H9 (cell line): ENCODE measurements around the gene PPFIA4. TPM values are rescaled to one million over a fixed set of nuclear protein-coding genes. Genes with fewer than 3 reads are reported as not detected.

Experiments
- DNase-seq: peaks from one replicate; pipeline ENCODE4 v3.0.0-alpha.2; 2017
- H2AFZ ChIP-seq: one replicate; pipeline ENCODE4 v1.6.1; 2013; ENCODE audit warnings: mild to moderate bottlenecking, low read length, control low read depth, moderate library complexity
- H2AK5ac ChIP-seq: 2 replicates; pipeline ENCODE4 v1.6.1; 2013; ENCODE audit warnings: low read length, control low read depth, mixed read lengths; ENCODE audit not compliant: insufficient read length
- H2BK120ac ChIP-seq: one replicate; pipeline ENCODE4 v1.6.1; 2013; ENCODE audit warnings: low read depth, mild to moderate bottlenecking, low read length, control low read depth, inconsistent platforms; ENCODE audit not compliant: poor library complexity, severe bottlenecking
- H2BK12ac ChIP-seq: 2 replicates; pipeline ENCODE4 v1.6.1; 2013; ENCODE audit warnings: low read length, control low read depth, mixed read lengths, low read depth; ENCODE audit not compliant: insufficient read length
- H2BK15ac ChIP-seq: 2 replicates; pipeline ENCODE4 v1.6.1; 2013; ENCODE audit warnings: low read depth, low read length, control low read depth
- H2BK20ac ChIP-seq: one replicate; pipeline ENCODE4 v1.6.1; 2013; ENCODE audit warnings: low read depth, mild to moderate bottlenecking, low read length, control low read depth, inconsistent platforms; ENCODE audit not compliant: poor library complexity, severe bottlenecking
- H2BK5ac ChIP-seq: 2 replicates; pipeline ENCODE4 v1.6.1; 2013; ENCODE audit warnings: low read length, control low read depth, mixed read lengths; ENCODE audit not compliant: insufficient read length
- H3K14ac ChIP-seq: 2 replicates; pipeline ENCODE4 v1.6.1; 2013; ENCODE audit warnings: low read length, control low read depth; ENCODE audit not compliant: insufficient read depth
- H3K18ac ChIP-seq: 2 replicates; pipeline ENCODE4 v1.6.1; 2013; ENCODE audit warnings: low read depth, mild to moderate bottlenecking, mixed read lengths, low read length, control low read depth; ENCODE audit not compliant: insufficient read length
- H3K23ac ChIP-seq: 2 replicates; pipeline ENCODE4 v1.6.1; 2013; ENCODE audit warnings: low read length, control low read depth, mixed read lengths, low read depth; ENCODE audit not compliant: insufficient read length
- H3K23me2 ChIP-seq: 2 replicates; pipeline ENCODE4 v1.6.1; 2013; ENCODE audit warnings: low read depth, mild to moderate bottlenecking, mixed read lengths, low read length, control low read depth; ENCODE audit not compliant: insufficient read length, poor library complexity, severe bottlenecking
- H3K27ac ChIP-seq: 2 replicates; pipeline ENCODE4 v1.5.1; 2013; ENCODE audit warnings: low read length, control low read depth, mixed read lengths, low read depth; ENCODE audit not compliant: insufficient read length
- H3K27me3 ChIP-seq: 2 replicates; pipeline ENCODE4 v1.6.1; 2013; ENCODE audit warnings: low read length, control low read depth, inconsistent platforms; ENCODE audit not compliant: insufficient read depth
- H3K4ac ChIP-seq: 2 replicates; pipeline ENCODE4 v1.6.1; 2013; ENCODE audit warnings: low read depth, mild to moderate bottlenecking, control low read depth, inconsistent platforms, low read length, moderate library complexity
- H3K4me1 ChIP-seq: 2 replicates; pipeline ENCODE4 v1.6.1; 2013; ENCODE audit warnings: low read length, control low read depth, inconsistent platforms; ENCODE audit not compliant: insufficient read depth
- H3K4me2 ChIP-seq: 2 replicates; pipeline ENCODE4 v1.6.1; 2013; ENCODE audit warnings: low read length, control low read depth, mixed read lengths; ENCODE audit not compliant: insufficient read length, insufficient read depth
- H3K56ac ChIP-seq: 2 replicates; pipeline ENCODE4 v1.6.1; 2013; ENCODE audit warnings: low read depth, mild to moderate bottlenecking, mixed read lengths, low read length, control low read depth; ENCODE audit not compliant: insufficient read length
- H3K79me1 ChIP-seq: 2 replicates; pipeline ENCODE4 v1.6.1; 2013; ENCODE audit warnings: low read depth, mild to moderate bottlenecking, moderate library complexity, low read length, control low read depth, inconsistent platforms; ENCODE audit not compliant: insufficient read depth, poor library complexity, severe bottlenecking
- H3K79me2 ChIP-seq: 2 replicates; pipeline ENCODE4 v1.6.1; 2013; ENCODE audit warnings: low read length, control low read depth, inconsistent platforms; ENCODE audit not compliant: insufficient read depth
- H3K9ac ChIP-seq: 2 replicates; pipeline ENCODE4 v1.6.1; 2013; ENCODE audit warnings: low read length, control low read depth, mixed read lengths; ENCODE audit not compliant: insufficient read length; ENCODE audit errors: extremely low read depth
- H3K9me3 ChIP-seq: one replicate; pipeline ENCODE4 v1.6.1; 2013; ENCODE audit warnings: low read depth, low read length, inconsistent platforms; ENCODE audit not compliant: control insufficient read depth
- H3T11ph ChIP-seq: one replicate; pipeline ENCODE4 v1.6.1; 2013; ENCODE audit warnings: mild to moderate bottlenecking, low read length, control low read depth, inconsistent platforms
- H4K20me1 ChIP-seq: one replicate; pipeline ENCODE4 v1.6.1; 2013; ENCODE audit not compliant: control insufficient read depth, insufficient read length, insufficient read depth
- H4K5ac ChIP-seq: 2 replicates; pipeline ENCODE4 v1.6.1; 2013; ENCODE audit warnings: low read depth, mild to moderate bottlenecking, mixed read lengths, low read length, control low read depth; ENCODE audit not compliant: insufficient read length
- H4K8ac ChIP-seq: replicated peaks from 2 replicates; pipeline ENCODE4 v1.6.1; 2013; ENCODE audit warnings: low read length, control low read depth, mixed read lengths, low read depth; ENCODE audit not compliant: insufficient read length
- H4K91ac ChIP-seq: 2 replicates; pipeline ENCODE4 v1.6.1; 2013; ENCODE audit warnings: low read depth, mild to moderate bottlenecking, moderate library complexity, mixed read lengths, low read length, control low read depth; ENCODE audit not compliant: insufficient read length
- H3K27ac Mint-ChIP-seq, 3 experiments: 2 replicates in 2 of 3; 3 replicates in 1 of 3; pipeline ENCODE4 v1.8.0; 2020 to 2021; ENCODE audit warnings: mixed read lengths in 3 of 3, mild to moderate bottlenecking in 1 of 3, moderate library complexity in 1 of 3
- H3K27me3 Mint-ChIP-seq: 2 replicates; pipeline ENCODE4 v1.8.0; 2021; ENCODE audit warnings: low read depth, mild to moderate bottlenecking, moderate library complexity, mixed read lengths
- H3K36me3 Mint-ChIP-seq, 3 experiments: 2 replicates in 2 of 3; 3 replicates in 1 of 3; pipeline ENCODE4 v1.8.0; 2020 to 2021; ENCODE audit warnings: low read depth in 3 of 3, mixed read lengths in 3 of 3; ENCODE audit not compliant: insufficient read depth in 1 of 3
- H3K4me1 Mint-ChIP-seq, 2 experiments: 2 replicates each; pipeline ENCODE4 v1.8.0; 2020; ENCODE audit warnings: mixed read lengths in 2 of 2
- H3K4me3 Mint-ChIP-seq, 2 experiments: 2 replicates in 1 of 2; 3 replicates in 1 of 2; pipeline ENCODE4 v1.8.0; 2020 to 2021; ENCODE audit warnings: mild to moderate bottlenecking in 2 of 2, mixed read lengths in 2 of 2, moderate library complexity in 1 of 2
- H3K9me3 Mint-ChIP-seq, 2 experiments: 2 replicates in 1 of 2; 3 replicates in 1 of 2; pipeline ENCODE4 v1.8.0; 2020; ENCODE audit warnings: mild to moderate bottlenecking in 2 of 2, mixed read lengths in 2 of 2, moderate library complexity in 1 of 2
- WGBS: extraction: QIAGEN DNeasy Blood & Tissue Kit; methylation state at CpG from one replicate; pipeline ENCODE4 v1.1.7; 2013; ENCODE audit warnings: missing lambda C conversion rate, low lambda C conversion rate, mixed read lengths; ENCODE audit not compliant: insufficient read length; ENCODE audit errors: extremely low coverage; 5-methylcytosine and 5-hydroxymethylcytosine counted together
- long read RNA-seq: library from polyadenylated mRNA; unstranded; transcript quantifications from one replicate; pipeline ENCODE4 v2.0.0, GENCODE V29; 2020
- total RNA-seq: library from RNA; stranded (reverse); gene quantifications from 2 replicates; pipeline ENCODE4 v1.2.1, GENCODE V29; 2021
- TF ChIP-seq, protein P1 (sequence below): fragments of 200-600 bp; sonication (generic); conservative IDR thresholded peaks from 3 replicates; pipeline ENCODE4 v1.8.0; 2021; ENCODE audit warnings: antibody characterized with exemption, mild to moderate bottlenecking

Gene PPFIA4
- 2.8 and 3.9 TPM in 2 replicates for total RNA-seq
- long read RNA-seq, partial matches to known transcripts = 0 of 2 reads
- long read RNA-seq, other reads (novel, unspliced or antisense) = 2 of 2 reads

DNA sequence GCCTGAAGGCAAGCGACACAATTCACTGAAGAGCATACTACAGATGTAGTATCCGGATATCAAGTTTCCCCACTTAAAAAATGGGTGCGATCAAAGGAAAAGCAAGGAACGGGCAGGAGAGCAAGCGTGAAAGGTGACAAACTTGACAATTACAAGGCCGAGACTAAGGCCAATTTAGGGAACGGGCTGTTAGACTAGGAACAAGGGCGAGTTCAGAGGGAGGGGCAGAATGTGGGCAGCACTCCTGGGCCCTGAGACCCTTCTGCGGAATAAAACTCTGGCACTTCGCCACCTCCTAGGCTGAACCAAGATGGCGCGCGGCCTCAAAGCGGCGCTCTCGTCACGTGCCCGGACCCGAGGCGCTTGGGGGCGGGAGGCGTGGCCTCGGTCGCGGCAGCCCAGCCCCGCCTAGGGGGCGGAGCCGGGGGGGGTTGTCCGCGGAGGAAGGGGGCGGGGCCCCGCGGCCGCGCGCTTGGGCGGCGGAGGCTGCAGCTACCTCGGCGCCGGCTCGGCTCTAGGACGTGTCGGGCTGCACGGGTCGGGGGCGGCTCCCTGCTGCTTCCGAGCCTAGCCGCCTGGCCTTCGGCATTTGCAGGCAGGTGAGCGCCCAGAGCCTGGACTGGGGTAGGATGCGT, at the start of gene PPFIA4:
TSS of gene PPFIA4 (plus strand) at position 461 of the 635 bp plus-strand sequence. CDS start 12,518 bp downstream, outside the sequence.
- H3K27ac ChIP-seq = no peak within 1 kb of the TSS
- Mint-ChIP-seq H3K36me3 (peaks cover 27 to 42% (median 41%) of the 10 kb centered on the region in 3 experiments), H3K9me3 (peaks cover 0 to 8% of the 10 kb centered on the region in 2 experiments; a peak in 1 of 5 replicates), H3K4me3 (peak within 1 kb of the TSS; percentile 71 to 88), H3K27me3 (peaks cover 38% of the 10 kb centered on the region), H3K4me1 (peaks cover 18% of the 10 kb centered on the region in 2 experiments), H3K27ac (peak within 1 kb of the TSS in 1 of 3 experiments; percentile 0; a peak in 1 of 7 replicates)
- peaks cover under 1% of the 10 kb centered on the region for H4K20me1 ChIP-seq
- H2BK15ac ChIP-seq = no peak within 1 kb of the TSS
- H2BK20ac ChIP-seq = no peak within 1 kb of the TSS
- H4K91ac ChIP-seq = no peak within 1 kb of the TSS
- peak within 1 kb of the TSS; percentile 43; the same call in 1 of the 2 replicates for H3K14ac ChIP-seq
- peaks cover 12% of the 10 kb centered on the region; the same call in 1 of the 2 replicates for H3K27me3 ChIP-seq
- peak within 1 kb of the TSS; percentile 20 for H3K9ac ChIP-seq
- no peaks in the 10 kb centered on the region for H3K4me1 ChIP-seq
- no peak within 1 kb of the TSS for H2BK120ac ChIP-seq
- no peaks in the 10 kb centered on the region for H3K79me1 ChIP-seq
- H3K23me2 ChIP-seq = peaks cover 7% of the 10 kb centered on the region
- H4K5ac ChIP-seq = no peak within 1 kb of the TSS
- peak; percentile 93 for DNase-seq
- no peaks in the 10 kb centered on the region for H3K79me2 ChIP-seq
- H3K56ac ChIP-seq = no peak within 1 kb of the TSS
- no peak within 1 kb of the TSS for H3K23ac ChIP-seq
- no peak within 1 kb of the TSS for H4K8ac ChIP-seq
- H2AFZ ChIP-seq = no peak within 1 kb of the TSS
- H3K9me3 ChIP-seq = no peaks in the 10 kb centered on the region
- H3K18ac ChIP-seq = peak within 1 kb of the TSS; percentile 75
- no peak within 1 kb of the TSS for H3K4ac ChIP-seq
- H3K4me2 ChIP-seq = peak within 1 kb of the TSS; percentile 73
- no peak within 1 kb of the TSS for H3T11ph ChIP-seq
- TF ChIP-seq, protein P1, sequence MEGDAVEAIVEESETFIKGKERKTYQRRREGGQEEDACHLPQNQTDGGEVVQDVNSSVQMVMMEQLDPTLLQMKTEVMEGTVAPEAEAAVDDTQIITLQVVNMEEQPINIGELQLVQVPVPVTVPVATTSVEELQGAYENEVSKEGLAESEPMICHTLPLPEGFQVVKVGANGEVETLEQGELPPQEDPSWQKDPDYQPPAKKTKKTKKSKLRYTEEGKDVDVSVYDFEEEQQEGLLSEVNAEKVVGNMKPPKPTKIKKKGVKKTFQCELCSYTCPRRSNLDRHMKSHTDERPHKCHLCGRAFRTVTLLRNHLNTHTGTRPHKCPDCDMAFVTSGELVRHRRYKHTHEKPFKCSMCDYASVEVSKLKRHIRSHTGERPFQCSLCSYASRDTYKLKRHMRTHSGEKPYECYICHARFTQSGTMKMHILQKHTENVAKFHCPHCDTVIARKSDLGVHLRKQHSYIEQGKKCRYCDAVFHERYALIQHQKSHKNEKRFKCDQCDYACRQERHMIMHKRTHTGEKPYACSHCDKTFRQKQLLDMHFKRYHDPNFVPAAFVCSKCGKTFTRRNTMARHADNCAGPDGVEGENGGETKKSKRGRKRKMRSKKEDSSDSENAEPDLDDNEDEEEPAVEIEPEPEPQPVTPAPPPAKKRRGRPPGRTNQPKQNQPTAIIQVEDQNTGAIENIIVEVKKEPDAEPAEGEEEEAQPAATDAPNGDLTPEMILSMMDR = no peak
- H2BK12ac ChIP-seq = no peak within 1 kb of the TSS
- no peak within 1 kb of the TSS for H2AK5ac ChIP-seq
- WGBS = no CpG with 5 or more reads among the region's 52 CpGs
- H2BK5ac ChIP-seq = no peak within 1 kb of the TSS
